HG03520 (cell line): ENCODE data around the gene AK6.
A peak's percentile ranks its signal among the peaks of the same experiment; 100 is the strongest.
"Not testable (repeated sequence)": the region's sequence is repeated elsewhere in the genome, so short reads cannot be mapped to it uniquely, and the experiment has no call there.

Source experiments
- ATAC-seq: cut with Tn5 transposase; IDR thresholded peaks from one replicate; pipeline ENCODE4 v1.9.1; 2021; ENCODE audit warnings: mild to moderate bottlenecking, moderate library complexity; ENCODE audit not compliant: unreplicated experiment

AK6 gene

DNA sequence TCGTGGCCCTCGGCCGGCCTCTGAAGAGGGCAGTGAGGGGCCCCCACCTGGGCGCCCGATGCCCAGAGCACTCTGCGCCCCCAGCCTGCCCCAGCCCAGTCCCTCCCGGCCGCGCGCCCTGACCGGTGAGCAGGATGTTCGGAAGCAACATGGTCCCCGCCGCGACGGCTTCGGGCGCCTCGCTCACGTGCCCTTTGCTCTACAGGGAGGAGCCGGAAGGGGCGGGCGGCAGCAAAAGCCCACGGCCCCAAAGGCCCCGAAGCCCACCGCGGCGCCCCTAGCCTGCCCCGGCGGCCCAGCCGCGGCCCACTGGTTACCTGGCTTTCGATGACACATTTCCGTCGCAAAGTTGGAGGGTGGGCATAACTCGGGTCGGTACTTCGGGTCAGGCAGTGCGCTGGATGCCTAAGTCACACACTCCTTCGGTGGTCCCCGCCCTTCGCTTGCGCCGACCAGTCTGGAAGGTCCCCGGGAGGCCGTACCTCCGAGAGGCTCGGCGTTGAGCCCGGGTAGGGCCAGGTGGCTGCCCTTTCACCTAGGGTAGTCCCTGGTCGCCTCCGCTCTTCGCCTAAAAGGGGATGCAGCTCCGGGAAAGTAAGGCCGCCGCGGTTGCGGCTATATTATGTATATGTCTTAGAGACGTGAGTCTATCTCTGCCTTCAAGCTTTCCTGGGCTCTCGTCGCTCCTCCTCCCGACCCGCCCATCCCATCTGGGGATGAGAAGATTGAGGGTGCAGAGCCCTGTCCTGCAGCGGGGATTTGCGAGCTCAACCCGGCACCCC lies at the start of gene AK6, which contains the start of the genes RAD17 and TAF9:
Gene AK6, minus strand, starts transcription at position 181 of the 782 bp plus-strand sequence. Its CDS starts 30 bp downstream, at position 151.
Gene RAD17, plus strand, starts transcription at position 479 of the 782 bp plus-strand sequence. CDS start 2,391 bp downstream, outside the sequence.
Gene TAF9, minus strand, starts transcription at position 181 of the 782 bp plus-strand sequence. CDS start 3,783 bp downstream, outside the sequence.
- peak; percentile 87 for ATAC-seq

DNA sequence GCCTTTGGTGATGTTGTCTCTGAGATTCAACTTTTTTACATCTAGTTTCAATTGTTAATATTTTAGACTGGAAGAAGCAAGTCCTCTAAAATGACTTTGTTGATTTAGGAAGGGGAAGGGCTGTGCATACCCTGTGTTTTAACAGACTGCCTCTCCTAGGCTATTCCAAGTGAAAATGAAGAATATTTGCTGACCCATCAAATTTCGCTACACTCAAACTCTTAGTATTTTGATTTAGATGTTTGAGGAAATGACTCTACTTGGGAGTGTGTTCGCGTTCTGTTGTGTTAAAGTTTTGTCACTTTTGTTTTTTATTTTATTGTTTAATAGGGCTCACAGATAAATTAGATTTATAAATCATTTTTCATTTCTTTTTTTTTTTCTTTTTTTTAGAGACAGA lies 49.2 kb upstream of the AK6 start:
- ATAC-seq, result no peak

DNA sequence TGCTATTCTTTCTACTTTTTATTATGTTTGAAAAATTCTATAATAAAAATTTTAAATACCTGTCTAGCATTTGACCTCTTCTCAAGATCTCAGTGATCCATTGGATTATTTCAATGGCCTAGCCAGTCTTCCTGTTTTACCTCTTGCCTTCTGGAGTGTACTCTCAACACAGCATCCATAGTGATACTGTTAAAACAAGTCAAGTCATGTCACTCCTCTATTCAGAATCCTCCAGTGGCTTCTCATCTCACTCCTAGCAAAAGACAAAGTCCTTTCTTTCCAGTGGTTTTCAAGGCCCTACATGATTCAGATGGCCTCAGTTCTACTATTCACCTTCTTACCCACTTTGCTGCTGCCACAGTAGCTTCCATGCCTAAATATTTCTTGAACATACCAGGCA lies 47.4 kb upstream of the AK6 start:
- ATAC-seq, result no peak

DNA sequence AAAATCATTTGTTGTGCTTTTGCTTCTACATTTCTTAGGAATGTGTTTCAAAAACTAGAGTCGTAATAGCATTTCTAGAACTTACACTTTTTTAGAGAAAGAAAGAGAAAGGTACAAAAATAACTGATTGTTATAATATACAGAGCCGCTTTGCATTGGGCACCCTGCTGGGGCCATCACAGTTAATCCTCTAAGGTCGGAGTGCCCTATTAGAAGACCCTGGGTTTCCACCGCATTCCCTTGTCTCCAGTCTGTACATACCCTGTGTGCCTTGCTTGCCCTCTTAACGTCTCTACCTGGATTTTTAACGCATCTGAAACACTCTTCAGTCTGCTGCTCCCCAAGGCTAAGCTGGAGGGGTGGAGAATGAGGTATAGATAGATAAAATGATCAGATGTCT lies 46.9 kb upstream of the AK6 start:
- no peak for ATAC-seq

DNA sequence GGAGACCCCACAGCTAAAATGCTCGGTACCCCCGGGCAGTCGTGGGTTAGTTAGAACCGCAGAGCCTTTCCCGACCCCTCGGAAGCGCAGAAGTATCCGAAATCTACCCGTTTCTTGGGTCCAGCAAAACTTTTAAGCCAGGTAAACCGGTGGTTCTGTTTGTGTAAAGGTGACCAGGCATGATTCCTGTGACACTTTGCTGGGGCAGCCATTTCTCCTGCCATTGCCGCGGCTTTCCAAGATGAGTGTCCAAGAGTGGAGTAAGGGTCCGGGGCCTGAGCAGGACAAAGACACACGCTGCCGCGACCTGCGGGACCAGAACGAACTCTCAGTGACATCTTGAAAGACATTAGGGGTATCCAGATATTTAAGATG lies 46.3 kb upstream of the AK6 start:
- no peak for ATAC-seq

DNA sequence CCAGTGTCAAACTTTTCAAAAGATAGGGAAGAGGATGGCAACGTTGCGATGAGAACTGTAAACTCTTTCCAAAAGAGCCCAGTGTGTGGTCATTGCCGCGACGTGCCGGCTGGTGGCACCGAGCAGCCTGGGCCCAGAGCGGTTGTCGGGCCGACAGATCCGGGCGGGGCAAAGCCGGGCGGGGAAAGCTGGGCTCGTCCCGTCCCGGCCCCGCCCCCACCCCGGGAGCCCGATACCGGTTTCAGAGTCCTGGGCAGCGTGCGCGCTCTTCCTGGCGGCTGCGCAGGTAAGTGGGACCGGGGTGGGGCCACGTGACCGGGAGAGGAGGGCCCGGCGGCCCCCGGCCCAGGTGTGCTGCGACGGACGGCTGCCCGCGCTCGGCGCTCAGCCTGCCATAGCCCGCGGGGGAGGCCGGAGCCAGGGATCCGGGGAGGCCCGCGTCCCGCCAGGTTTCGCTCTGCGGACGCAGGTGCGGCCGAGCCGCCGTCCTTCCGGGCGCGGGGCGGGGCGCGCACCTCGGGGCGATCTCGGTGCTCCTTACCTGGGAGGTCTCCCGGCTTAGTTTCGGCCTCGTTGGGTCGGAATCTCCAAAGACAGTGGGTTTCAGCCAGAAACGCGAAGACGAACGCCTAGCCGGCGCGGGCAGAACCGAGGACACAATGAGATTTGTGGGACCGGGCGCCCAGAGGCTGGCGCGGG lies 45.7 kb upstream of the AK6 start, which contains the start of gene MARVELD2:
Gene MARVELD2, plus strand, starts transcription at position 232 of the 699 bp plus-strand sequence. CDS start 4,270 bp downstream, outside the sequence.
- ATAC-seq, result no peak

DNA sequence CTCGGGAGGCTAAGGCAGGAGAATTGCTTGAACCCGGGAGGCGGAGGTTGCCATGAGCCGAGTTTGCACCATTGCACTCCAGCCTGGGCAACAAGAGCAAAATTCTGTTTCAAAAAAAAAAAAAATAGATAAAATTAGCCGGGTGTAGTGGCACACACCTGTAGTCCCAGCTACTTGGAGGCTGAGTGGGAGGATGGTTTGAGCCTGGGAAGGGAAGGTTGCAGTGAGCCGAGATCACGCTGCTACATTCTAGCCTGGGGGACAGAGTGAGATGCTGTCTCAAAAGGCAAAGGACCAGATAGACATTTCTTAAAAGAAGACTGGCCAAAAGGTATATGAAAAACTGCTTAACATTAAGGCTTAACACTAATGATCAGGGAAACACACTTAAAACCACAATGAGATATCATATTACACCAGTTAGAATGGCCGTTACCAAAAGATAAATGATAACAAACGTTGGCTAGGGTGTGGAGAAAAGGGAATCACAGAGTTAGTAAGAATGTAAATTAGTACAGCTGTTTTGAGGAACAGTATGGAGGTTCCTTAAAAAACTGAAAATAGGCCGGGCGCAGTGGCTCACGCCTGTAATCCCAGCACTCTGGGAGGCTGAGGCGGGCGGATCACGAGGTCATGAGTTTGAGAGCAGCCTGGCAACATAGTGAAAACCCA lies 35.5 kb upstream of the AK6 start:
- ATAC-seq, result no peak

DNA sequence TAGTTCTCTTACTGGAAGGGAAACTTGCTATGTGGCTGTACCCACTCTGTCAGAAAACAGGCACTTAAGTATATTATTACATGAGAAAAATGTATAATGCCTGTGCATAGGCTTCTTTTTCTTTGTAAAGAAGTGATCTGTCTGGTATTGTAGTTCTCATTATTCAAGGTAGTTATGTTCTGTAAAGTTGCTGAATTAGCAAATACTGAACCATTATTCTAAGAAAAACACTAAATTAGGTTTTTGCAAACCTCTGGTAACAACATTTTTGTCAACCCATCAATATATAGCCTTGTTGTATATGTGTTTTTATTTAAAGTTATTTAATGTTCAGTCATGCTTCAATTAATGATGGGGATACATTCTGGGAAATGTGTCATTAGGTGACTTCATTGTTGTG lies 9.1 kb upstream of the AK6 start:
- no peak for ATAC-seq

DNA sequence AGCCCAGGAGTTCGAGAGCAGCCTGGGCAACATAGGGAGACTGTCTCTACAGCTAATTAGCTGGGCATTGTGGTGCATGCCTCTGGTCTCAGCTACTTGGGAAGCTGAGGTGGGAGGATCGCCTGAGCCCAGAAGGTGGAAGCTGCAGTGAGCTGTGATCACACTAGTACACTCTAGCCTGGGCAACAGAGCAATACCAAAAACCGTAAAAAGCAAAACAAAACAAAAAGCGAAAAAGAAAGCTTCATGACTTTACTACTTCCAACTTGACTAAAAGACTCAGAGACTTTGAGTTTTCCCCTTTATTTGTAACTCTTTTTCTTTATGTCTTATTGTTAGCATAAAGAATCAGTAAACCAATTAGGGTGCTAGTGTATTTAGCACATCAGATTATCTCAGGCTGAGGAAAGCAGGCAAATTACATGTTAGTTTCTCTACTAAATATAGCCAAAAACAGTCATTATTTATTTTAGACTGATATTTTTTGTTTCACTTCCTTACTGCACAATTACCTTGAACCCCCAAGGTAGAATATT lies 5.7 kb upstream of the AK6 start:
- peak; percentile 62 for ATAC-seq

DNA sequence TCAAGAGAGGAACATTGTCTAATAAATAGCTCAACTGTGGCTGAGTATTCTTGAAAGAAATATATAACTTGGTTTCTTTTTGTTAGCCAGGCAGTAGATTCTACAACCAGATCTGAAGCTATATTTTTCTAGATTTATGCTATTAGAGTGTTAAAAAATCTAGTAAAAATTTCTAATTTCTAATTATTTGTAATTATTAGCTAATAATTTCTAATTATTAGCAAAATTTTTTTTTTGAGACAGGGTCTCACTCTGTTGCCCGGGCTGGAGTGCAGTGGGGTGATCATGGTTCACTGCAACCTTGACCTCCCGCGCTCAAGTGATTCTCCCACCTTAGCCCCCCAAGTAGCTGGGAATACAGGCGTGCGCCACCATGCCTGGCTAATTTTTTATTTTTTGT lies 3.1 kb upstream of the AK6 start:
- no peak for ATAC-seq

DNA sequence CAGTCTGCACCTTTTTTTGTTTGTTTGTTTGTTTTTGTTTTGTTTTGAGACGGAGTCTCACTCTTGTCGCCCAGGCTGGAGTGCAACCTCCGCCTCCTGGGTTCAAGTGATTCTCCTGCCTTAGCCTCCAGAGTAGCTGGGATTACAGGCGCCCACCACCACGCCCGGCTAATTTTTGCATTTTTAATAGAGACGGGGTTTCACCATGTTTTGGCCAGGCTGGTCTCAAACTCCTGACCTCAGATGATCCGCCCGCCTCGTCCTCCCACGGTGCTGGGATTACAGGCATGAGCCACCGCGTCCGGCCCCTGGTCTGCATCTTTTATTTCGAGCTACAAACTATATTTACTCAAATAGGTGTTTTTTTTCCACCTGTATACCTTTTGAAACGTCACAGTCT lies 1.0 kb upstream of the AK6 start:
- not testable (repeated sequence) for ATAC-seq

DNA sequence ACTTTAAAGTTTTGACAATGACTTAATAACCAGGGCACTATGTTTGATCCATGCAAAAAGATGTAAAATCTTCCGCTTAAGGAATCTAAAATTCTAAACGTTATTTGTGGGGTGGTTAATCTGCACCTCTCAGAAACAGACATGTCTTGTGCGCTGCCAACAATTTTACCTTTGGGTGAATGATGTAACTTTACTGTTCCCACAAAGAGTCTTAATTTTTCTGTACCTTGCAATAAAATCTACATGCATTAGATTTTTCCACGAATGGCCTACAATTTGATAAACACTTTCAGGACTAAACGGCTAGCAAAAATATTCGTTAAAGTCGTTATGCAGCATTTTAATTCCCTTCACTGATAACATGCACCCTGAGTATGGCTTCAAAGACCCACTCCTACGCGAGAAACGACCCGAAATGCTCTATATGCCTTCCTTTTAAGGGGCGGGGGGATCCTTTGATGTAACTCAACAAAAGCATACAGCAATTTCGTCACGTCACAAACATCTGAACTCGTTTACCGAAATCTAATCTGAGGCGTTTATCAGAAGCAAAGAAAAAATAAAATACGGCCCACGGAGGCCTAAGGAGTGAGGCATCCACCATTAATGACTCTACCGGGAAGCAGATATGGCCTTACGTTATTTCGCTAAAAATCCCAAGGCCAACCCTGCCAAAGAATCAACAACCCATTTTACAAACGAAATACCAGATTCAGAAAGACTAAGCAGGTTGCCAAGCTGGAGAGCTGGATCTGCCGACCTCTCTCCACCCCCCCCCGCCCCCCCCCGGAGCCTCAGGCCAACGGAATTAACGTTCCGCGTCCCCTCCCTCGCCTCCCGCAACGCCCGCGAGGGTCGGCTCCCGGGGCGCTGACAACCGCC lies 621 bp downstream of the AK6 start:
- no peak for ATAC-seq

DNA sequence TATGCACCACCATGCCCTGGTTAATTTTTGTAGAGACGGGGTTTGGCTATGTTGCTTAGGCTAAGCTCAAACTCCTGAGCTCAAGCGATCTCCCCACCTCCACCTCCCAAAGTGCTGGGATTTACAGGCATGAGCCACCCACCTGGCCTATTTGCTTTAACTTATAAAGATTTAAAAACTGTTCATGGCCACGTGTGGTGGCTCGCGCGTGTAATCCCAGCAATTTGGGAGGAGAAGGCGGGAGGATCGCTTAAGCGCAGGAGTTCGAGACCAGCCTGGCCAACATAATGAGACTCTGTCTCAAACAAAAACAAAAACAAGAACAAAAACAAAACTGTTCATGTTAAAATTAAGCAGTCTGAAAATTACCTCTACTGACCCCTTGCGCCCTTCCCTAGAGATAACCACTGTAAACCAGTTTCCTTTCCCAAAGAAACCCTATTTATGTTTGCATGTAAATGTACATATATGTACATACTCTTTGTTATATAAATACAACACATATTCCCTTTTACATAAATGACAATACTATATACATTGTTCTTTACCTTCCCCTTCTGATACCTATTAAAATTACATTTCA lies 1.5 kb downstream of the AK6 start:
- ATAC-seq, result no peak

DNA sequence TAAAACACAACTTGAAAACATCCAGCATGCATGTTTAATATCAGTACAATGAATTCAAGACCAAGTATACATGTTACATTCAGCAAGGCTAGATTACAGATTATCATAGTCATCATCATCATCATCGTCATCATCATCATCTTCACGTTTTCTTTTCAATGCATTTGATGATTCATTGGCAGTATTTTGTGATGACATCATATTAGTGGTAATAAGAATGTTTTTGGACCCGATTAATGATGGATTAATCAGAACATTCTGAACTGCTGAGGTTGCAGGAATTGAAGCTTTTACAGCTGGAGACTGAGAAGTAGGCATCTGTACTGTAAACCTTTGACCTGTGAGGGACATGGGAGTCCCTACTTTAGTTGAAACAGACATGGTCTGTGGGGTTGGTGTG lies 4.5 kb downstream of the AK6 start:
- ATAC-seq, result no peak

DNA sequence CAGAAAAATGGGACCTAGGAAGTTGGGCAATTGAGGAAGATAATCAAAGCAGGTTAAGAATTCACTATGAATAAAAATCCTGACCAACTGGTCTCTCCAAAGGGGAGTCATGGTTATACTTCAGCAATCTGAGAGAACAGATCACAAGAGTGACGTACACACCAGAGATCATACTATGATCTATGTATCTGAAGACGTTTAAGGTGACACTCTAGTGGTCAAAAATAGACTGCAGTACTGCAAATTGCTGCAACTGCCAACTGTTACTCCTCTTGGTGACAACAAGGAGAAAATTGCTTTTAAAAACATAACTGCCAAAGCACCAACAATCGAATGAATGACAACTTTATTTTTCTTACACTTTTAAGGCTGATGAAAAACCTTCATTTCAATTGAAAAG lies 4.9 kb downstream of the AK6 start:
- no peak for ATAC-seq

DNA sequence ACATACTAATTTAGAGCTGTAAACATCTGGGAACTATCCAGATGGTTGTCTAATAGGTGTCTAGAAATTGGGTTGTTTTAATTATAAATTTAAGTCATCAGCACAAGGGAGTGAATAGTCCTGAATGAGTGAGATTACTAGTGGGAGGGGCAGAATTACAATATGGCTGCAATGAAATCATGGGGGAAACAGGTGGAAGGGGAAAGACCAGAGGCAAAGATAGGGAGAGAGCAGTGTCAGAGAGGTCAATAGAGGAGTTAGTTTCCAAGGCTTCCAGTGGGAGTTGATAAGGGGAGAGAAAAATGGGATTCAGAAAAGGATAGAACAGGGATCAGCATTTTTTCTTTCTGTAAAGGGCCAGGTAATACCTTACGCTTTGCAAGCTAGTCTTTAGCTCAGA lies 8.9 kb downstream of the AK6 start:
- no peak for ATAC-seq

DNA sequence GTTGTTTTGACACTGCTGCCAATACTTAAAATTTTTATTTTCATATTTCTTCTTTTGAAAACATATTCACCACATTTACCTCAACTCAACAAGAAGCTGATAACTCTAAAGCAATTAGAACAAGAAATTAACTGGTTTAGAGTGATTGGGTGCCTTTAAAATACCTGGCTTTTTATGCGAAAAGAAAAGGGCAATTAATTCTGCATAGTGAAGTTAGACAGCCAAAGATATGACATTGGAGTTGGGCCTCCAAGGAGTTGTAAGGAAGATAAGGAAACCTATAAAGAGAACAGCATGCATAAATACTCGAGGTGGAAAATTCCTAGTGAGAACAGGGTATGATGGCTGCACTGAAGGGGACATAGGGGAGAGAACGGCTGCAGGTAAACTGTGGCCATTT lies 9.6 kb downstream of the AK6 start:
- ATAC-seq, result no peak

DNA sequence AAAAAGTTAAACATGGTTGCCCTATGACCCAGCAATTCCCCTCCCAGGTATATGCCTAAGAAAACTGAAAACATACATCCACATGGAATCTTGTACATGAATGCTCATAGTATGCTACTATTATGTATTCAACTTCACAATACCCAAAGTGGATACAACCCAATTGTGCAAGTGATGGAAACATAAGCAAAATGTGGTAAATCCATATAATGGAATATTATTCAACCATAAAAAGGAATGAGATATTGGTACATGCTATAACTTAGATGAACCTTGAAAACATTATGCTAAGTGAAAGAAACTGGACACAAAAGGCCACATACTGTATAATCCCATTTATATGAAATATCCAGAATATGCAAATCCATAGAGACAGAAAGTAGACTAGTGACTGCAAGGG lies 18.7 kb downstream of the AK6 start:
- ATAC-seq, result no peak

DNA sequence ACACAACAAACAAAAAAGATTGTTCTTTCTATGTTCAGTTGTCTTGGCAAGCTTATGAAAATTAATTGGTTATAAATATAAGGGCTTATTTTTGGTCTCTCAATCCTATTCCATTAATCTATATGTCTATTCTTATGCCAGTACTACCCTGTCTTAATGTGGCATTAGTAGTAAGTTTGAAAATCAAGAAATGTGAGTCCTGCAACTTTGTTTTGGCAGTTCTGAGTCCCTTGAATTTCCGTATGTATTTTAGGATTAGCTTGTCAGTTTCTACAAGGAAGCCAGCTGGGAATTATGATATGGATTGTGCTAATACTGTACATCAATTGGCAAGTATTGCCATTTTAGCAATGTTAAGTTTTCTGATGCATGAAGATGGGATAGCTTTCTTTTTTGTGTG lies 26.2 kb downstream of the AK6 start:
- ATAC-seq, result no peak
